ENCODE measurements around the gene CBLC.

The CBLC gene

DNA sequence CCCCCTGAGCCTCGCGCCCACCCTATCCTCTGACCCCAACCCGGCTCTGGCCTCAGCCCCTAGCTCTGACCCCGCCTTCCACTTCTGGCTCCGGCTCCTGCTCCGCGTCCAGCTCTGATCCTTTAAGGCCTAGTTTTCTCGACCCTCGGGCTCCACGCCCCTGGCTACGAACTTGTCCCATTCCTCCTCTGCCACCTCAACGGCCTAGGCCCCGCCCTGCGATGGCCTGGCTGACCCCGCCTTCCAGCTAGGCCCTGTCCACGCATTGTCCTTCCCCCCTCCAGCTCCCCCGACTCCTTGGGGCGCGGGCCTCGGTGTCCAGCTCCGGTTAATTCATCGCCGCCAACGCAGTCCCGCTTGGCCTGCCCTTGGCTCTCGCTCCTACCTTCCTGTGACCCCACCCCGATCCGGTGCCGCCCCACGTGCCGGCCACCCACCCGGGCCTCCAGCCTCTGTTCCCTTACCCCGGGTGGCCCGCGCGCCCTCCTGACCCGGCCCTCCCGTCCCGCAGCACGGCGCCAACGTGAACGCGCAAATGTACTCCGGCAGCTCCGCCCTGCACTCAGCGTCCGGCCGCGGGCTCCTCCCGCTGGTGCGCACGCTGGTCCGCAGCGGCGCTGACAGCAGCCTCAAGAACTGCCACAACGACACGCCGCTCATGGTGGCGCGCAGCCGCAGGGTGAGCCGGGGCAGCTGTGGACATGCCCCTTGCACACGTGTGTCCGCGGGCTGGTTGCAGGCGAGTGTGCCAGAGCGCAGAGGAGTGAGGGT, 19.8 kb upstream of the CBLC start:
- POLR2A ChIA-PET: interaction anchor here (0.6 to 1.5 kb wide), 2 partner anchors 11 to 42 kb away, joined by 3 to 5 read pairs; no protein-coding TSS in a partner anchor
- TF ChIP-seq HIC1 (tag by site-specific recombination; IDR thresholded peaks at IDR 0.05): no peak
- no peak for TF ChIP-seq OSR2 (tag by site-specific recombination; IDR thresholded peaks at IDR 0.05)
- TF ChIP-seq ZNF621 (tag by site-specific recombination; IDR thresholded peaks at IDR 0.05): no peak
- TF ChIP-seq, protein P1, sequence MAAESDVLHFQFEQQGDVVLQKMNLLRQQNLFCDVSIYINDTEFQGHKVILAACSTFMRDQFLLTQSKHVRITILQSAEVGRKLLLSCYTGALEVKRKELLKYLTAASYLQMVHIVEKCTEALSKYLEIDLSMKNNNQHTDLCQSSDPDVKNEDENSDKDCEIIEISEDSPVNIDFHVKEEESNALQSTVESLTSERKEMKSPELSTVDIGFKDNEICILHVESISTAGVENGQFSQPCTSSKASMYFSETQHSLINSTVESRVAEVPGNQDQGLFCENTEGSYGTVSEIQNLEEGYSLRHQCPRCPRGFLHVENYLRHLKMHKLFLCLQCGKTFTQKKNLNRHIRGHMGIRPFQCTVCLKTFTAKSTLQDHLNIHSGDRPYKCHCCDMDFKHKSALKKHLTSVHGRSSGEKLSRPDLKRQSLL (tag by site-specific recombination; IDR thresholded peaks at IDR 0.05): peak; percentile 62; the same call in 1 of the 2 replicates
- peaks cover 0 to 17% of the 10 kb centered on the region in 2 experiments; a peak in 2 of 3 replicates for H3K36me3 ChIP-seq (ENCODE audit: control insufficient read depth in 2 of 2, insufficient read depth in 1 of 2, low read length in 2 of 2)
- H3K4me1 ChIP-seq (ENCODE audit: control insufficient read depth, insufficient read depth, low read length): peaks cover 17% of the 10 kb centered on the region
- H3K4me3 ChIP-seq (ENCODE audit: low read depth, low read length): no peak overlapping the region
- no peaks in the 10 kb centered on the region for H3K9me3 ChIP-seq (ENCODE audit: control insufficient read depth, insufficient read depth, low read depth, low read length)
- no peak overlapping the region for H3K27ac ChIP-seq (ENCODE audit: extremely low read depth, low read depth, low read length)
- CTCF ChIA-PET: interaction anchor here (0.6 to 1.4 kb wide), 6 partner anchors 8 to 195 kb away, joined by 3 to 5 read pairs (median 4); no protein-coding TSS in a partner anchor

DNA sequence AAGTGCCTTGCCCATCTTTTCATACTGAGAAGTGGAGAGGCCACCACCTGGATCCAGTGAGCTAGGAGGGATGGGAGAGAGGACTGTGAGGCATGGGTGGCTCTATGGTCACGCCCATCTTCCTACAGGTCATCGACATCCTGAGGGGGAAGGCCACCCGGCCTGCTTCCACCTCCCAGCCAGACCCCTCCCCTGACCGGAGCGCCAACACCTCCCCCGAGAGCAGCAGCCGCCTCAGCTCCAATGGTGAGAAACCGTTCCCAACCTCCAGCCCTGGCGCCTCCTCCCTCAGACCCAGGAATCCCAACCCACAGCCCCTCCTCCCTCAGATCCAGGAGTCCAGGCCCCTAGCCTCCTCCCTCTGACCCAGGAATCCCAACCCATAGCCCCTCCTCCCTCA, 19.1 kb upstream of the CBLC start:
- H3K9me3 ChIP-seq (ENCODE audit: control insufficient read depth, insufficient read depth, low read depth, low read length): no peaks in the 10 kb centered on the region
- TF ChIP-seq GLIS1 (tag by site-specific recombination; IDR thresholded peaks at IDR 0.05): peak; percentile 40
- TF ChIP-seq KLF1 (tag by site-specific recombination; IDR thresholded peaks at IDR 0.05): peak; percentile 47; the same call in 1 of the 2 replicates
- peak; percentile 54; the same call in 1 of the 2 replicates for TF ChIP-seq EGR2 (tag by site-specific recombination; IDR thresholded peaks at IDR 0.05; ENCODE audit: low read depth)
- TF ChIP-seq ZNF174 (tag by site-specific recombination; IDR thresholded peaks at IDR 0.05): no peak
- H3K27ac ChIP-seq (ENCODE audit: extremely low read depth, low read depth, low read length): no peak overlapping the region
- no peak overlapping the region for H3K4me3 ChIP-seq (ENCODE audit: low read depth, low read length)
- ChIA-PET POLR2A (interaction anchor here (0.6 kb wide), 1 partner anchor 43 kb away, joined by 5 read pairs; no protein-coding TSS in a partner anchor), CTCF (interaction anchor here (0.7 to 1.4 kb wide), 3 partner anchors 9 to 26 kb away, joined by 3 to 4 read pairs (median 3); no protein-coding TSS in a partner anchor)
- H3K4me1 ChIP-seq (ENCODE audit: control insufficient read depth, insufficient read depth, low read length): peaks cover 13% of the 10 kb centered on the region
- H3K36me3 ChIP-seq (ENCODE audit: control insufficient read depth in 2 of 2, insufficient read depth in 1 of 2, low read length in 2 of 2): peaks cover 0 to 17% of the 10 kb centered on the region in 2 experiments; a peak in 2 of 3 replicates

- TF ChIP-seq GLIS2 (tag by site-specific recombination; IDR thresholded peaks at IDR 0.05) (peak; percentile 40; the same call in 1 of the 2 replicates), ZSCAN16 (tag by site-specific recombination; IDR thresholded peaks at IDR 0.05) (no peak)
- no peak overlapping the region for H3K4me3 ChIP-seq (ENCODE audit: low read depth, low read length)
- no peaks in the 10 kb centered on the region for H3K9me3 ChIP-seq (ENCODE audit: control insufficient read depth, insufficient read depth, low read depth, low read length)
- peaks cover 7% of the 10 kb centered on the region for H3K4me1 ChIP-seq (ENCODE audit: control insufficient read depth, insufficient read depth, low read length)
- POLR2A ChIA-PET: no interaction called here
- peaks cover 0 to 17% of the 10 kb centered on the region in 2 experiments; a peak in 2 of 3 replicates for H3K36me3 ChIP-seq (ENCODE audit: control insufficient read depth in 2 of 2, insufficient read depth in 1 of 2, low read length in 2 of 2)
- CTCF ChIA-PET: interaction anchor here (0.7 kb wide), 1 partner anchor 70 kb away, joined by 3 read pairs; no protein-coding TSS in a partner anchor
- H3K27ac ChIP-seq (ENCODE audit: extremely low read depth, low read depth, low read length): no peak overlapping the region
Measured at GRCh38 chr19:44759083-44759804, 18.4 kb upstream of the CBLC start.

DNA sequence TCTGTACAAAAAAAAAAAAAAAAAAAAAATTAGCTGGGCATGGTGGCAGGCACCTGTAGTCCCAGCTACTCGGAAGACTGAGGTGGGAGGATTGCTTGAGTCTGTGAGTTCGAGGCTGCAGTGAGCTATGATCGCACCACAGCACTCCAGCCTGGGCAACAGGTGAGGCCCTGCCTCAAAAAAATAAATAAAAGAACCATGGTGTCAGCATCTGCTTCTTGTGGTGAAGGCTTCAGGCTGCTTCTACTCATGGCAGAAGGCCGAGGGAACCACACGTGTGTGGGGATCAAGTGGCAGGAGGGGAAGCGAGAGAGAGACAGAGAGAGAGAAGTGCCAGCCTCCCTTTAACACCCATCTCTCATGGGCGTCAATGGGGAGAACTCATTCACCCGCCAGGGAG, 15.7 kb upstream of the CBLC start:
- Histone ChIP-seq H3K27ac (ENCODE audit: extremely low read depth, low read depth, low read length) (no peak overlapping the region), H3K4me1 (ENCODE audit: control insufficient read depth, insufficient read depth, low read length) (no peaks in the 10 kb centered on the region), H3K4me3 (ENCODE audit: low read depth, low read length) (no peak overlapping the region), H3K9me3 (ENCODE audit: control insufficient read depth, insufficient read depth, low read depth, low read length) (no peaks in the 10 kb centered on the region), H3K36me3 (ENCODE audit: control insufficient read depth in 2 of 2, insufficient read depth in 1 of 2, low read length in 2 of 2) (peaks cover 0 to 13% of the 10 kb centered on the region in 2 experiments; a peak in 2 of 3 replicates)
- POLR2A ChIA-PET: interaction anchor here (0.7 kb wide), 1 partner anchor 128 kb away, joined by 8 read pairs; no protein-coding TSS in a partner anchor
- CTCF ChIA-PET: interaction anchor here (0.7 to 3.1 kb wide), 4 partner anchors 8 to 191 kb away, joined by 3 to 14 read pairs (median 4); no protein-coding TSS in a partner anchor
- TF ChIP-seq SCRT1 (tag by site-specific recombination; IDR thresholded peaks at IDR 0.05; ENCODE audit: borderline replicate concordance) (peak; percentile 67), SCRT2 (tag by site-specific recombination; IDR thresholded peaks at IDR 0.05) (peak; percentile 77), KLF16 (tag by site-specific recombination; IDR thresholded peaks at IDR 0.05) (no peak), KLF17 (tag by site-specific recombination; IDR thresholded peaks at IDR 0.05) (no peak)
- TF ChIP-seq, protein P2, sequence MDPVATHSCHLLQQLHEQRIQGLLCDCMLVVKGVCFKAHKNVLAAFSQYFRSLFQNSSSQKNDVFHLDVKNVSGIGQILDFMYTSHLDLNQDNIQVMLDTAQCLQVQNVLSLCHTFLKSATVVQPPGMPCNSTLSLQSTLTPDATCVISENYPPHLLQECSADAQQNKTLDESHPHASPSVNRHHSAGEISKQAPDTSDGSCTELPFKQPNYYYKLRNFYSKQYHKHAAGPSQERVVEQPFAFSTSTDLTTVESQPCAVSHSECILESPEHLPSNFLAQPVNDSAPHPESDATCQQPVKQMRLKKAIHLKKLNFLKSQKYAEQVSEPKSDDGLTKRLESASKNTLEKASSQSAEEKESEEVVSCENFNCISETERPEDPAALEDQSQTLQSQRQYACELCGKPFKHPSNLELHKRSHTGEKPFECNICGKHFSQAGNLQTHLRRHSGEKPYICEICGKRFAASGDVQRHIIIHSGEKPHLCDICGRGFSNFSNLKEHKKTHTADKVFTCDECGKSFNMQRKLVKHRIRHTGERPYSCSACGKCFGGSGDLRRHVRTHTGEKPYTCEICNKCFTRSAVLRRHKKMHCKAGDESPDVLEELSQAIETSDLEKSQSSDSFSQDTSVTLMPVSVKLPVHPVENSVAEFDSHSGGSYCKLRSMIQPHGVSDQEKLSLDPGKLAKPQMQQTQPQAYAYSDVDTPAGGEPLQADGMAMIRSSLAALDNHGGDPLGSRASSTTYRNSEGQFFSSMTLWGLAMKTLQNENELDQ (tag by site-specific recombination; IDR thresholded peaks at IDR 0.05; ENCODE audit: low read depth): no peak
